ENCODE data around the gene ABHD14A.
A peak's percentile ranks its signal among the peaks of the same experiment; 100 is the strongest.

ABHD14A gene

DNA sequence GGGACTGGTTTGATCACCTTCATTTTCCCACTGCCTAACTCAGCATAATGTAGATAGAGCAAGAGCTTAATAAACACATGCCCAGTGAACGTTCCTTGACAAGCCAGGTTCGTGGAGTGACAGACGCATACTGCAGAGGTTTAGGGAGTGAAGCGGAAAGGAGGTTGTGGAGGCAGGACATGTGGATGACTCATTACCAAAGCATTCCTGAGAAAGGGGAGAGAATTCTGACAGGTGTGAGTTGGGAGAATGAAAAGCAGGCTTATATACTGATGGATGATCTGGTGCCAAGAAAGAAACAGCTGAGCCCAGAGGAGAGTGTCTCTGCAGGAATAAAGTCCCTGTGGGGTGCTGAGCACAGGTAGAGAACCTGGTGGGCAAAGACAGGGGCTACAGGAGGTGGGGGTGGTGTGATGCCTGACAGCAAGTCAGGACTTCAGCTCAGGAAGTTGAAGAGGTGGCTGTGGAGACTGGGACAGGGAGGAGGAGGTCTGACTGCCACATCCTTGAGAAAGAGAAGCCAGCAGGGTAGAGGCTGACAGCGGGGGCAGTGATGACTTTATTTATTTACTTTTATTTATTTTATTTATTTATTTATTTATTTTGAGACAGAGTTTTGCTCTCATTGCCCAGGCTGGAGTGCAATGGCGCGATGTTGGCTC, 23.2 kb downstream of the ABHD14A start:
- peak; percentile 88 for DNase-seq

DNA sequence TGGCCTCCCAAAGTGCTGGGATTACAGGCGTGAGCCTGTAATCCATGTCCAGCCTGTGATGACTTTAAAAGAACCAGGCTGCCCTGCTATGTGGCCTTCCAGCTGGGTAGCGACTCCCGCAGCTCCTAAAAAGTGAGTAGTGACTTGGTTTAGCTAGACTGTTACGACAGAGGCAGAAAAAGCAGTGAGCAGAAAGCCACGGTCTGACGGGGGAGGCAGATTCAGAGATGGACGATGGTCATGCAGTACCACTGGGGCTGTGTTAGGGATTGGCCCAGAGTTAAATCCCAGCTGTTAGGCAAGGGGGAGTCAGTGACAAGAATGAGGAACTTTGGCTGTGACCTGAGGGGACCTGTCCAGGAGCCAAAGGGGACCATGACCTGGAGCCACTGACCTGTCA, 23.9 kb downstream of the ABHD14A start:
- DNase-seq: no peak

DNA sequence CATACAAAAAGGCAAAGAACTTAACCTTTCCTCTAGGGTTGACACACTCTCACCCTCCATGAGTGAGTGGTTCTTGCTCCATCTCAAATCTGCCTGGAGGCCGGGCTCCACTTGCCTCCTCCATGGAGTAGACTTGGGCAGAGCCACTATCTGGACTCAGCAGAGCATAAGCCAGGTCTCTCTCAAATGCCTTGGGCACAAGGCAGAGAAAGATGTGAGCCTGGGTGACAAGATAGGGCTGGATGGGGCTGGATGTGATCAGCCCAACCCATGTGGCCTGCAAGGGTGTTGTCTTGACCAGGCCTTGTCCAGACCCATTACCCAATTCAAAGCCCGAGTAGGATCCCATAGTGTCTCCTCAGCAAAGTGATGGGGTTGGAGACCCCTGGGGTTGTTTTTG, 25.0 kb downstream of the ABHD14A start:
- no peak for DNase-seq

DNA sequence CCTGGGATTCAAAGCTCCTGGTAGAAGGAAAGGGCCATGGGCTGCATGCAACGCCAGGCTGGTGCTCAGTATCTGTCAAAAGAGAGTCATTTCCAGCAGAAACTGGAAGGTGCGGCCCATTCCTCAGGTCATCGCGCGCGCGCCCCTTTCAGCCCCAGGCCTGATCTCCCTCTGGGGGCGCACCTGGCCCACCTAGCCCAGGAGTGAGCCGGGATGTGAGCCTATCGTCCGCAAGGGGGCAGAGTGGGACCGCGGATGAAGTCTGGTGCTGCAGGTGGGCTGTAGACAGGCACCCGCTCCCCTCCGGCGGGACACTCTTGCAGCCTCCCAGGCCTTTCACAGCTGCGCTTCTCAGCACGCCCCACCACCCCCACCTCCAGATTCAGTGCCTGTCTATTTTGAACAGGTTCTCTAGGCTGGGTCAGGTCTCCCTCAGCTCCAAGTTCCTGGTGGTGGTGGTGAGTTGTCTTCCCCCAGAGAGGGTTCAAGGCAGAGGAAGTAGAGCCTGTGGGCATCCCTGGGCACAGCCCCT, 26.6 kb downstream of the ABHD14A start:
- peak; percentile 92 for DNase-seq

DNA sequence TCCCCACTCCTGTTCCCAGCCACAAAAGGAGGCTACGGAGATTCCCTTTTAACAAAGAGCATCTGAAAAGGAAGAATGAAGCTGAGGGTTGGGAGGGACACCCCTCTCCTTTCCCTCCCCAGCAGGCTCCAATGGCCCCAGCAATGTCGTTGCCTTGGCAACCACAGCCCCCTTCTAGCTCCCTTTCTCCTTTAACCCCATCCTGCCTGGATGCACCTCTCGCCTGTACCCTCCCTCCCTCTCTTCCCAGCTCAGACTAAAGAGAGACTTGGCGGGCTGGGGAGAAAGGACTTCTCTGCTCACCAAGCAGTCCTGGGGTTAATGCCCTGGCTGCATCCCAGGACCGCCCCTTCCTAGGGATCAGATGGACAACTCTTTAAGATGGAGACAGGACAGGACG, 27.9 kb downstream of the ABHD14A start:
- DNase-seq: no peak

DNA sequence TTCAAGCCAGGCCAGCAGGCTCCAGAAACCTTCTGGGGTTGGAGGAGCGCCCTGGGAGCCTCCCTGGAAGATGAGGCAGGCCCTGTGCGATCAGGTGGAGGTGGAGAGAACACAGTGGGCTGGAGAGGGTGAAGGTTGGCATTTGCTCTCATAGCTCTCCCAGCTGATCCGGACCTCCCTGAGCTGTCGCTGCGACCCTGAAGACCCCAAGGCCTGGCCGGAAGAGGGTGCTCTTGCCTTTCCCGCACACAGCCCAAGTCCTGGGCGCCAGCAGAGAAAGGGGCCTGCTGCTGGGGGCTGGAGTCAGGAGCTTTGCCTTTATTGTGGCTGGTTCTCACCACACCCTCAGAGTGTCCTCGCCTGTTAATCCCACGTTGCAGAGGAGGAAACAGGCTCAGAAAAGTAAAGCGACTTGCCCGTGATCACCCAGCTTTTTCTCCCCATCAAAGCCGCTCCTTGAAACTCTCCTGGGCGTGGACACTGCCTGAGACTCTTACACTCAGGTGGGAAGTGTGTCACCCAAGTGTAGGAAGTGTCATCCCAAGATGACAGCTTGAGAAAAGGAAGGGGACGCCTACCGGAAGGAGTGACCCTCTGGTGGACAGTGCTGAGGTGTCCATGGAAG, 29.4 kb downstream of the ABHD14A start:
- DNase-seq: peak; percentile 83

DNA sequence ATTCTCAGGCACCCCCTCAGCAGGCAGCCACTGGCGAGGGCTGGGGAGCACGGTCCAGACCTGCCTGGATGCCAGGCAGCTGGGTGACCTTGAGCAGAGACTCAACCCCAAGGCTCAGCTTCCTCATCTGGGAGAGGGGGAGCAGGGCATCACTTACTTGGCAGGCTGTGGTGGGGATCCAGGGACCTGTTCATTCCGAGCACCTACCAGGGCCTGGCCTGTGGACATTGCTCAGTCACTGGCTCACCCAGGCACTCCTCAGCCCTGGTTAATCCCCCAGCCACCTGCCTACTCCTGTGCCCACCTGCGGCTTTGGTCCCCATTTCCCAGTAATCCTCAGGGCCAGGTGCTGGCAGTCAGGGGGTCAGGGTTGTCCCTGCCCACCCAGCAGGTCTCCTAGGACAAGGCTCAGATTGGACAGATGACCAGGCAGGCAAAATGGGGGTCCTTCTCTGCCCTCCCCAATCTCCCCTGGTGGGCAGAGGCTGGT, 30.1 kb downstream of the ABHD14A start:
- DNase-seq: no peak

DNA sequence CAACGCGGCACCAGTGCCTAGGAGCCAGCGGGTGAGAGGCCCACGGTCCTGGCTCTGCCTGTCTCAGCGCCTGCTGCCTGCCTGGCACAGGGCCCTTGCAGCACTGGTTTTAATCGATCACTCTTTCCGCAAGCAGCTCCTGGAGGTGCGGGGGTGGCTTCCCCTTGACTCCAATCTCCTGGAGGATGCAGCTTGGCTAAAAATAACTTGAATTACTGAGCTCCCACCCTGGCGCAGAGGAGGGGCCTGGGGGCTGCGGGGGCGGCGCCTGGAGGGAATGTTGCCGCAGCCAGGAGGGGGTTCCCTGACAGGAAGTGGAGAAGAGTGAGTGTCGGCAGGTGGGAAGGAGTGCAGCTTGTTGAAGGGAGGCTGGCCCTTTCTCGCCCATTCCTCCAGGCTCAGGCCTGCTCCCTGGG, 30.7 kb downstream of the ABHD14A start:
- DNase-seq: peak; percentile 82

DNA sequence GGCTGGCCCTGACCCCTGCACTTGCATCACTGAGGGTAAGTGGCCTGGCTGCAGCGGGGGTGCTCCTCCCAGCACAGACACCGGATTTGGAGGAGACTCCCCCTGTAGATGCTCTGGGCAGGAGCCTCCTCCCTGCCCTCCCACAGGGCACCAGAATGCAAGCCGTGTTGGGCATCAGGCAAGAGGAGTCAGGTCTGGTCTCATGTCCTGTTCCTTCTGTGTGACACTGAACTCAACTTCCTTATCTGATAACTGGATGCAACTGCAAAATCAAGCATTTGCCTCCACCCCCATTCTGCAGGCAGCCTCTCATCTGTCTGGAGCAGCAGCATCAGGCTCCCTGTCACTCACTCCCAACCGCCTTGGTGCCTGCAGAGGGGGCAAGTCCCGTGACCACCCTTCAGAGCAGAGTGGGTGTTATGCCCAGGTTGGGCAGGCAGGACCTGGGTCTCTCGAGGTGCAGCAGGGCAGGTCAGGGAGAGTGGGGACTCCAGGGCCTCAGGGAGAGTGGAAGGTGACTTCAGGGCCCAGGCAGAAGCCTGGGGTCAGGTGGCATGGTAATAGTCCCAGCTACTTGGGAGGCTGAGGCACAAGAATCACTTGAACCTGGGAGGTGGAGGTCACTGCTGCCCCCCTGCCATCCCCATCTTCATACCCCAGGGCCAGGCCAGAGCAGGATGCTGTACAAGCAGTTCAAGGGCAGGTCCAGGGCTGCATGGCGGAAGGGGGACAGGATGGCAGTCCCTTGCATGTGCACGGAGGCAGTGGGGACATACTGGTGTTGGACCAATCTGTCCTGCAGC, 31.4 kb downstream of the ABHD14A start:
- no peak for DNase-seq

DNA sequence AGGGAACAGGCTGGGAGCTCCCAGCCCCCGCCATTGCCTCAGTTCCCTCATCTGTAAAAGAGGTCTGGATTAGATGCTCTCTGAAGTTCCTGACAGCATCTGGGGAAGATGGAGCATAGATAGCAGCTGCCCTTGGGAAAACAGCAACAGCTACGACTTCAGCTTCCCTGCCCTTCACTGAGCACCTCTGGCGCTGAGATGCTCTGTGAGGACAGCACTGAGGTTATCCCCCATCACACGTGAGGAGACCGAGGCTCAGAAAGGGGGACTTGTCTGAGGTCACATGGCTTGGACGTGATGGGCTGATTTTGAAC, 31.9 kb downstream of the ABHD14A start:
- no peak for DNase-seq

DNA sequence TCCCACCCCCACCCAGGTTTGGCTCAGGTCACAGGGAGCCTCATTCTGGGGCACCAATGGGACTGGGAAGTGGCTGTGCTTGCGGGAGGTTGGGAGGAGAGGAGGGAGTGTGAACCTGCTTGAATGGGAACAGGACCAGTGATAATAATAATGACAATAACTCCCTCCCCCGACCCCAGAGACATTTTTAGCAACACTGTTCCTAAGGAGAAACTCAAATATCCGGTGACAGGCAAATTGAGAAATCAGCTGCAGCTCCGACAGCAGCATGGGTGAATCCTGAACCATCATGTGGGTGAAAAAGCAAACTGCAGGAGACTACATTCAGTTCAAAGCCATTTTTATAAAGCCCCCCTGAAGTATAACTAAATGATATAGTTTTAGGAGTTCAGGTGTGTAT, 32.4 kb downstream of the ABHD14A start:
- no peak for DNase-seq

DNA sequence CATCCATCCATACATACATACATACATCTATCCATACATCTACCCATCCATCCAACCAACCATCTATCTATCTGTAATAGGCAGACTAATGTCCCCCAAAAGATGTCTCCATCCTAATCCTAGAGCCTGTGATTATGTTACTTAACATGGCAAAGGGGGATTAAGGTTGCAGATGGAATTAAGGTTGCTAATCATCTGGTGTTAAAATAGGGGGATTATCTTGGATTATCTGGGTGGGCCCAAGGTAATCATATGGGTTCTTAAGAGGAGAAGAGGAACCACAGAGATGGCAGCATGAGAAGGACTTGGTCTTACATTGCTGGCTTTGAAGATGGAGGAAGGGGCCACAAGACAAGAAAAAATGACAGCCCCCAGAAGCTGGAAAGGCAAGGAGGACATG, 35.6 kb downstream of the ABHD14A start:
- no peak for DNase-seq

DNA sequence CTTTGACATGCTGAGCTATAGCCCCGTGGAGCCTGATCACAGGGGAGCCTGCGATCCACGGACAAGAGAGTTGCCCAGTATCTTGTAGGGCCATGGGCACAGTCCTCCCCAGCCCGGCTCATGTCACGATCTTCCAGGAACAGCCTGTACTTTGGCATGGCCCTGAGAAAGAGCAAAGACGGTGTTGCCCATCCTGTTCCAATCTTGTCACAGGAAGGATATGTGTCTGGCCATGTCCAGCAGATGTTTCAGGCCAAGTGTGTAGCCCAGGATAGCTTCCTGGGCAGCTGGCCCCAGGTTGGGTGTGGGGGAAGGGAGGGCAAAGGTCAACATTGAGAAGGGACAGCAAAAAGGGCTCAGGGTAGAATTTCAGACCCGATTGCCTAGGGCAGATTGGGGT, 37.8 kb downstream of the ABHD14A start:
- DNase-seq: no peak

DNA sequence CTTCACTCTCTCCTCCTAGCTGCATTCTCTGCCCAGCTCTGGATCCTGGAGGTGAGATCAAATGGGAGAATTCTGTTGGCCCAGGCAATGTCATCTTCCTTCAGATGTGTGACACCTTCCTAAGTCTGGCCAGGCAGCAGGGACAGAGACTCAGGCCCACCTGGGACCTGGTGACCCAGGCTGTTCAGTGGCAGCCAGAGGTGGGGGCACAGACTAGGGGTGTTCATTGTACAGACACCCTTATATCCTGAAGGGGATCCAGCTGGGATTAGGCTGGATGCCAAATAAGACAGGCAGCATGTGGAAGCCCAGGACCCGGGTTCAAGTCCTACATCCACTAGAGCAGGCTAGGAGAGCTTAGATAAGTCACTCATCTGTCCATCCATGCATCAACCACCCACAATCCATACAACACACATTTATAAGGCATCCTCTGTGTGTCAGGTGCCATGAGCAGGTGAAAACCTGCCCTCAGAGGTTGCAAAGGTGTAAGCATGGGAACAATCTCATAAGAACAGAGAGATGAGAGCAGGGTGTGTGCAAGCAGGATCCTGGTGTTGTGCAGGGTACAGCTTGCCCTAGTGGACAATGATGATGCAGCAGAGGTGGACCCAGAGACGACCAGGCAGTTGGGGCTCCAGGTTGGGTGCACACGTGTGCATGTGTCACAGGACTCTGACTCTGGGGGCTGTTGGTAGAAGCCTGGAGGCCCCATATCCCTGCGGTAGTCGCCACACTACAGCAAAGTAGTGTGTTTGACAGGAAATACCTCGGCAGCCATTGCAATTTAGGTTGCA, 39.1 kb downstream of the ABHD14A start:
- no peak for DNase-seq

DNA sequence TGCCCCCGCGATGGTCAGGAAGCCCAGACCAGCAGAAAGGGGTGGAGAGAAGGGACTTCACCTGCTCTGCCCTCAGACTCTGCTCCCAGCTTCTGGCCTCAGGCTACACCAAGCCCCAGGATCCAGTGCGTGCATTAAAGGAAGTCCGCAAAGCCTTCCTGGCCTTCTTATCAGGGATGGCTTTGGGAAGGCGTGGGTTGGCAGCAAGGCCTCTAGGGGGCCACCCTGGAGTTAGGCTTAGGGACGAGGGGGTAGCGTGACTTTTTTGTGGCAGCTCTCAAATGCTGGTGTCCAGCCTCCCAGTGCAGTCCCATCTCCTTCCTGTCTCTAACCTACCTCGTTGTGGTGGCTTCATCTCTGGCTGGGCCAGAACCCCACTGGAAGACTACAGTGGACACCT, 39.7 kb downstream of the ABHD14A start:
- DNase-seq: no peak

DNA sequence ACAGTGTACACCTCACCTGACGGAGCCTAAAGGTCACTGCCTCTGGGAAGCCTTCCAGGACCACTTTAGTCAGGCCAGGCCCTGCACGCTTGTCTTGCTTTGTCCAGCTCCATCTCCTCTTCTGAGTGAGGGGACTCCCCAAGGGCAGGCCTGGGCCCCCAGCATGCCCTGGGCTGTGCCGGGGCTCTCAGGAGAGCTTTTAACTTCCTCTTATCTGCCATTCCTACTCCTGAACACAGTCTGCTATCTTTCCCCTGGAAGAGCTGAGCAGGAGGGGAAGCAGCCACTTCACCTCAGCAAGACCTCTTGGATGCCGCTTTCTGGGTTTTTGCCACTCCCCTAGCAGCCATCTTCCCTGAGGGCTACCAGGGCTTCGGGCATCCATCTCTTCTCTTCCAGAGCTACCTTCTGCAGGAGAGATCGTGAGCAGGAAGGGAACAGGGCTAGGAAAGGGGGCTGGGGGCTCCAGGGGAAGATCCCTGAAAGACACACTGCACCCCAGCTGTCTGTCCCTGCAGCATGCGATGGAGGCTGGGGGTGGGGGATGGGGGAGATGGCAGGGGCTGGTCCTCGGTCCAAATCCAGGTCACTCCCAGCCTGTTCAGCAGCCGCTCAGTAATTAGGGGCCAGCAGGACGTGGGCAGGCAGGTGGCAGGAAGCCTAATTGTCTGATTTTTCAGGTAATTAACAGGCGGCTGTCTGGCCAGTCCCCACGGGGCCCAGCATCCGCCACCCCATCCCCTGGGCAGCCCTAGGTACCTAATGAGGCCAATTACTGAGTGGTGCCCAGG, 40.8 kb downstream of the ABHD14A start:
- DNase-seq: no peak

DNA sequence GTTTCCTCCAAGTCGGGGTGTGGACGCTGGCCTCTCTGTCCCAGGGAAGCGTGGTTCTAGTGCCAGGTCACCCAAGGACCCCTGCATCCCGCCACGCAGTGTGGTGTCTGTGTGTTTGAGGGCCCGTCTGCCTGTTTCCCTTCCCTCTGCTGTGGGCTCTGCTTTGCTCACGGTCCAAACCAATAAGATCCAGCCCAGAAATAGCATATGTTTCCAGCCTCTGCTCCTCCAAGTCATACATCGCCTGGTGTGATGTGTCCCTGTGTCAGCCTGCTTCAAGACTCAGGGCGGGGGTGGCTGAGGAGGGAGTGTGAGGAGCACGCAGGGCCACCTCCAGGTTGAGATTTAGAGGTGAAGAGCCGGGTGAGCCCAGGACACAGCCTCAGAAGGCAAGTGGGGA, 42.7 kb downstream of the ABHD14A start:
- DNase-seq: no peak

DNA sequence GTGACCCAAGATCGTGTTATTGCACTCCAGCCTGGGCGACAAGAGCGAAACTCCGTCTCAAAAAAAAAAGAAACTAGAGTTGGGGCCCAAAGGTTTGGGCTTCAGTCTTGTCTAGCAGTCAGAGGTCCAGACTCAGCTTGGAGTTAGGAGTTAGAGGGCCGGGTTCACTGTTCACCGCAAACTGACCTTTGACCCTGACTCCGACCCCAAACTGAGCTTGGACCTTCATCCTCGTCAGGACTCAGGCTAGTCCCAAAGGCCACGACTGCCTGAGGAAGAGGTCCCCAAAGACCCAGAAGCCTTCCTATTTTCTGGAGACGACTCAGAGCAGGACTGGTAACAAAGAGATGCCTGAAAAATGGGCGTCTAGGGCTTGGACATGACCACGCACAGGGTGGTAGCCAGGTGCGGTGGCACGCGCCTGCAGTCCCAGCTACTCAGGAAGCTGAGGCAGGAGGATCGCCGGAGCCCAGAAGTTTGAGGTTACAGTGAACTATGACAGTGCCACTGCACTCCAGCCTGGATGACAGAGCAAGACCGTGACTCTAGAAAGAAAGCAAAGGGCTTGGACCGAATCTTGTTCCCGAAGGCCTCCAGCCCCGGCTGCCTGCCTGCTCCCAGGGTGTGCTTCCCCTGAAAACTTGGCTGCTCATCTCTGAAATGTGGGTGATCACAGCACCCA, 43.6 kb downstream of the ABHD14A start:
- DNase-seq: no peak

DNA sequence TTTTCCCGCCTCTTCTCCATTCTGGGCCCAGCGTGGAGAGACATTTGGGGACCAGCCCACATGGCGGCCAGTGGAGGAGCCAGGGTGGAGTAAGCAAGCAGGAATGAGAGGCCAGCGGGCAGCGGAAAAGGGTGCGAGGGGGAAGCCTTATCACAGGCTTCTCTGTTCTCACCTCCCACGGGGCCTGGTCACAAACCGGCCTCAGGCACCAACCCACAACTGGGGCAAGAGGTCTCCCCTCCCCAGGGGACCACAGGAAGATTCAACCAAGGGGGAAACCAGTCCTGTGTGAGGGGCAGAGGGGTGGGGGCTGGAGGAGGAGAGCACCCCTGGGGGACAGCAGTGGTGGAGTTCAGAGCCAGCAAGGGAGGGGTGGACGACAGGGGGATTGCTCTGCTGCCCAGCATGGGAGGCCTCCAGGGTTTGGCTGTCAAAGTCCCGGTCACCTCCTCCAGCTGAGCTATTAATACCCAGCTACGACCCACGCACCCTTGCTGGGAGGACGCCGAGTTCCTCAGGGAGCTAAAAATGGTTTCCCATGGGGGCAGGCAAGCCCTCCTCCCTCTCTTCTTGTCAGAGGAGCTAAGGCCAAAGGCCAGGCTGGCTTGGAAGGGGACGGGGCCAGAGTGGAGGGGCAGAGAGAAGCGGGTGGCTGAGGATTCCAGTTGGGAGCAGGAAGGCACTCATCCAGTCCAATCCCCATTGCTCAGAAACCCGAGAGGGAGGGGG, 44.7 kb downstream of the ABHD14A start:
- DNase-seq: no peak

DNA sequence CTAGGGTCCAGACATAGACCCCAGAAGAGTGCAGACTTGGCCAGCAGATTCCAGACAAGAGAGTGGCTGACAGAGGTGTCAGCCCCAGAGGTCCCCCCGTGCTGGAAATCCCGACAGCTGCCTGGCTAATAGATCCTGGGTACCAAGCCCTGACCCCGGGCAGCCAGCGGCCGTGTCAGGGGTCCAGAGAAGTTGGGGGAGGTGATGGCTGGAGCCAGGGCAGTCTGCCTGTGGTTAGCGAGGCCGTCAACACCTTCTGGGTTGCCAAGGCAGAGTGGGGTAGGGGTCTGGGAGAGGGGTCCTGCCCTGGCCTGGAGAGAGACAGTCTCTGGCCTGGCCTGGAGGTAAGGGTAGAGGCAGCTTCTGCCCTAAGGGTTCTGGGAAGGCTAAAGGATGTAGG, 45.9 kb downstream of the ABHD14A start:
- no peak for DNase-seq

Data from islet precursor cell (in vitro differentiated cells).